GM10266 (cell line): ENCODE data around the gene MICALL2.

Experiments used
- DNase-seq: peaks from one replicate; pipeline ENCODE4 v3.0.0; 2012; ENCODE audit errors: extremely low spot score
- TF ChIP-seq, protein P1 (sequence below): IDR thresholded peaks from 2 replicates; pipeline ENCODE4 v1.5.1; 2012; ENCODE audit warnings: mild to moderate bottlenecking, low read depth; ENCODE audit not compliant: control insufficient read depth, insufficient read depth; ENCODE audit errors: missing control alignments

The MICALL2 gene

DNA sequence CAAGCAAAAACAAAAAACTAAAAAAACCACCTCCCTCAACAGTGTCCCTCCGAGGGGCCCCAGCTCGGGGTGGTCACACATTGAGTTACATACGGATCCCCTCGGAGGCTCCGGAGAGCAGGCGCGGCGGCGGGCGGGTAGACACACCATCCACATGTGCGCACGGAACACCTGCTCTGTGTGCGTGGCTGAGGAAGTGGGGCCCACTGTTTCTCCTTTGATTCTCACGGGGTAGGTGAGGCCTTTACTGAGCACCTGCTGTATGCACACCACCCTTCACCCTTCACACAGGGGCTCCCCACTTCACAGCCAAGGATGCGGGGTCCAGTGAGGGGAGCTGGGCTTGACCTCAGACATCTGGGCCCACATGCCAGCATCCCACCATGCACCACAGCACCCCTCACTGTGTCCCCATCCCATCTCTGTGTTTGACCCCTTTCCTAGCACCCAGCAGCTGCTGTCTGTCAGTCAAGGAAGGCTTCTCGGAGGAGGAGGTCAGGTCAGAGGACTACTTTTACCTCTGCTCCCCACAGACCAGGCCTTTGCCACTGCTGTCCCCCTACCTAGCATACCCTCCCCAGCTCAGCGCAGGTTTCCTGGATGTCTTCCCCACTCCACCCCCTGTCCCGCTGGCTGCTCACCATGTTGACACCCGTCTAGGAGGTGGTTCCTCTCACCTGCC lies 71.1 kb downstream of the MICALL2 start:
- TF ChIP-seq, protein P1, sequence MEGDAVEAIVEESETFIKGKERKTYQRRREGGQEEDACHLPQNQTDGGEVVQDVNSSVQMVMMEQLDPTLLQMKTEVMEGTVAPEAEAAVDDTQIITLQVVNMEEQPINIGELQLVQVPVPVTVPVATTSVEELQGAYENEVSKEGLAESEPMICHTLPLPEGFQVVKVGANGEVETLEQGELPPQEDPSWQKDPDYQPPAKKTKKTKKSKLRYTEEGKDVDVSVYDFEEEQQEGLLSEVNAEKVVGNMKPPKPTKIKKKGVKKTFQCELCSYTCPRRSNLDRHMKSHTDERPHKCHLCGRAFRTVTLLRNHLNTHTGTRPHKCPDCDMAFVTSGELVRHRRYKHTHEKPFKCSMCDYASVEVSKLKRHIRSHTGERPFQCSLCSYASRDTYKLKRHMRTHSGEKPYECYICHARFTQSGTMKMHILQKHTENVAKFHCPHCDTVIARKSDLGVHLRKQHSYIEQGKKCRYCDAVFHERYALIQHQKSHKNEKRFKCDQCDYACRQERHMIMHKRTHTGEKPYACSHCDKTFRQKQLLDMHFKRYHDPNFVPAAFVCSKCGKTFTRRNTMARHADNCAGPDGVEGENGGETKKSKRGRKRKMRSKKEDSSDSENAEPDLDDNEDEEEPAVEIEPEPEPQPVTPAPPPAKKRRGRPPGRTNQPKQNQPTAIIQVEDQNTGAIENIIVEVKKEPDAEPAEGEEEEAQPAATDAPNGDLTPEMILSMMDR, result no peak
- no peak for DNase-seq

DNA sequence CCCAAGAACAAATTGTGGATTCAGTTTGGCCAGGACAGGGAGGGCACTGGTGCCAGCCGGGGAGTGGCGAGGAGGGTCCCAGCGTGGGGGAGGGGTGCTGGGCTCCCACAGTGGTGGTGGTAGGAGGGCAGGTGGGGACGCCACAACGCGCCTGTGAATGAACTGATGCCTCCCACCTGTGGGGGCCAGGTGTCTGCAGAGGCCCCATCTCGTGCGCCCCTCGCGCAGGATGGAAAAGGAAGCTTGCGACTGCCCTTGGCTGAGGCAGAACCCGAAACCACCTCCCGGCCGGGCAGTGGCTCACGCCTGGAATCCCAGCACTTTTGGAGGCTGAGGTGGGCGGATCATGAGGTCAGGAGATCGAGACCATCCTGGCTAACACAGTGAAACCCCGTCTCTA lies 72.0 kb downstream of the MICALL2 start:
- TF ChIP-seq, protein P1, result no peak
- no peak for DNase-seq

DNA sequence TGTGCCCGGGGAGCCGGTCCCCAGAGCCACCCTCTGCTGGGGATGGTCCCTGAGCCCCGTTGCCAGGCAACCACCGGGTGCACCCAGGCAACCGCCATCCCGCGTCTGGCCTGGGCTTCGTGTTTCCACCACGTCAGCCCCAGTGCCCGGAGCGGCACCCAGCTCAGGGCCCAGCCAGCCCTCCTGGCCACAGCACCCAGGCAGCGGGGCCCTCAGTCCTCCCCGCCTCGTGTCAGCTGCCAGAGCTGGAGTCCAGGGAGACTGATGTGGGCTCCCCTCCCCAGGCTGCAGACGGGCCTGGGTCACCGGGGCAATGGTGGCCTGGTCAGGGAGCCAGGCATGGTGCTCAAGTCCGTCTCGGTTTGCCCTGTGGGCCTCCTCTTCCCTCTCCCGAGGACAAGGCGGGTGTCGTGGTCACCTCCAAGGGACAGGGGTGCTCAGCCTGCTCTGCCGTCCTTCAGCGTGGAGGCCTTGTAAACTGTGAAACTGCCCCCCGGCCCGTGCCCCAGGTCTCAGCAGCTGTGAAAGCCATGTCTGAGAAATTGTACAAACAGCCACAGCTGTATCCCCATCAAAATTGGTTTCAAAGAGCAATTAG lies 72.5 kb downstream of the MICALL2 start:
- DNase-seq, result no peak
- TF ChIP-seq, protein P1, result no peak

DNA sequence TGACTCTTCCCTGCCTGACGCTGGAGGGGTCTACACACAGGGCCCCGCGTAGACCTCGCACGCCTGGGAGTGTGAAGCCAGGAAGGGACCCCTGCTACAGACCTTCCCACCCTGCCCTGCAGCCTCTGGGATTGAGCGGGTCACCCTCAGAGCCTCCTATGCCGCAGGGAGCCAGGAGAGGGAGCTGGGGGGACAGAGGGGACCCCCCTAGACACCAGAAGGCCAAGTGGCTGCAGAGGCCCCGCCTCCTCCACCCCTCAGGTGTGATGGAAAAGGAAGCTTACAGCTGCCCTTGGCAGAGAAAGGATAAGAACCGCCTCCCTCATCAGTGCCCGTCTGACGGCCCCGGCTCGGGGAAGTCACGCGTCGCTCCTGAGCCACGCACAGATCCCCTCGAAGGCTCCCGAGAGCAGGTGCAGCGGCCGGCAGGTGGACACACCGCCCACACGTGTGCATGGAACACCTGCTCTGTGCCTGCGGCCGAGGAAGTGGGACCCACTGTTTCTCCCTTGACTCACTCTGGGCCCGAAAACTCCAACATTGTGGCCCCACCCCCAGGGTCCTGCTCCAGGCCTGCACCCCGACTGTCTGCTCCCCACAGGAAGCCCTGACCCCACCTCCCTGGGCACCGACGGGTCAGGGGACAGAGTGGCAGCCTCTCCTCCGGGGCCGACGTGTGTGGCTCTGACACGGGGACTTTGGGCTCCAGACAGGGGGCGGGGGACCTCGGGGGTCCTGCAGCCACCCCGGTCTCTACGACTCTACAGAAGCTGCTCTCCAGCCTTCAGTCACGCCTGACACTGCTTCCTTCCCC lies 73.3 kb downstream of the MICALL2 start:
- TF ChIP-seq, protein P1, result no peak
- DNase-seq, result no peak

DNA sequence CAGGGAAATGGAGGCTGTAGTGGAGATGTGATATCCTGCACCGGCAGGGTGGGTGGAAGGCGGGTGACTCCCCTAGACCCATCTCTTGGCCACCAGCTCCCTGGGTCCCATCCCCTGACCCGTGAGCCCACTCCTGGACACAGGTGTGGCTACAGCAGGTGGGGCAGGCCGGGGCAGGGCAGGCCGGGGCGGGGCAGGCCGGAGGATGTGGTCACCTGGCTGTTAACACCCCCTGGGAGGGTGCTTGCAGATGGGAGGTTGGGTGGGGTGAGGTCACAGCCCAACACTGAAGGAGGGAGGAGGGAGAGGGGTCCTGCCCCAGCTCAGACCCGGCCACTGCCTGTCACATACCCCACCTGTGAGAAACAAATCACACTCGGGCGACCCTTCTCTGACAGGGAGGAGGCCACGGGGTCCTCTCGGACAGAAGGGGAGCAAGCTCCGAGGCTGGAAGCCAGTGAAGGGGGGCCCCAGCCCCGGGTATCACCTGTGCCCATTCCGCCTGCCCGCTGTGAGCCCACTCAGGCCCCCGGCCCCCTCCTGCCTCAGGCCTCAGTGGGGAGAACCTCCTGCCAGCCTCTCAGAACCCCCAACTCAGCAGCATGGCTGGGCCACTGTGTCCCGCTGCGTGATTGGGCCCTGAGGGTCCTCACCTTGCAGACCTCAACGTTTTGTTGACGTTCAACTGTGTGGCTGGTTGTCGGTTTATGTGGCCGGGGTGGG lies 74.0 kb downstream of the MICALL2 start:
- TF ChIP-seq, protein P1, result no peak

More for the DNA sequence above, 74.0 kb downstream of the MICALL2 start:
- DNase-seq, result no peak
